Measurements from ENCODE around the gene SOD3.

- no peak for TF ChIP-seq POLR2A (IDR thresholded peaks at IDR 0.05)
- TF ChIP-seq CTCF (IDR thresholded peaks at IDR 0.05): no peak
Measured at GRCh38 chr4:24770032-24770584, 25.3 kb upstream of the SOD3 start.

Data from lower leg skin (tissue), 3 donors.